AG04449 (cell line): ENCODE measurements around the gene ANTXRL.

Experiments
- CTCF ChIA-PET: fragments of 350-600 bp; formaldehyde crosslinking; extraction: SDS; loops from one replicate; lab custom pipeline; 2021; ENCODE audit warnings: antibody characterized with exemption; lab: Yijun Ruan, JAX
- POLR2A ChIA-PET: fragments of 400-600, 350-600 bp; formaldehyde crosslinking; extraction: SDS; loops from one replicate; lab custom pipeline; 2020; ENCODE audit warnings: antibody characterized with exemption, inconsistent platforms; lab: Yijun Ruan, JAX
- DNase-seq: peaks from one replicate; pipeline ENCODE4 v3.0.0-alpha.2; 2010; ENCODE audit warnings: low read depth, low spot score
- H3K4me3 ChIP-seq: 2 replicates; pipeline ENCODE4 v1.5.1; 2011; ENCODE audit warnings: low read depth, mild to moderate bottlenecking, control low read depth, low read length
- TF ChIP-seq, protein P1 (sequence below): IDR thresholded peaks from one replicate; pipeline ENCODE4 v1.5.1; 2011; ENCODE audit warnings: mild to moderate bottlenecking, moderate library complexity, low read length, control low read depth, inconsistent platforms; ENCODE audit not compliant: insufficient read depth; ENCODE audit errors: missing control alignments

Gene ANTXRL

GRCh38 chr10:46284286-46285229, 2.2 kb upstream of the ANTXRL start:
- ChIA-PET CTCF (interaction anchor here (1.1 kb wide), 1 partner anchor 53 kb away, joined by 3 read pairs; no protein-coding TSS in a partner anchor), POLR2A (no interaction called here)
- TF ChIP-seq, protein P1, sequence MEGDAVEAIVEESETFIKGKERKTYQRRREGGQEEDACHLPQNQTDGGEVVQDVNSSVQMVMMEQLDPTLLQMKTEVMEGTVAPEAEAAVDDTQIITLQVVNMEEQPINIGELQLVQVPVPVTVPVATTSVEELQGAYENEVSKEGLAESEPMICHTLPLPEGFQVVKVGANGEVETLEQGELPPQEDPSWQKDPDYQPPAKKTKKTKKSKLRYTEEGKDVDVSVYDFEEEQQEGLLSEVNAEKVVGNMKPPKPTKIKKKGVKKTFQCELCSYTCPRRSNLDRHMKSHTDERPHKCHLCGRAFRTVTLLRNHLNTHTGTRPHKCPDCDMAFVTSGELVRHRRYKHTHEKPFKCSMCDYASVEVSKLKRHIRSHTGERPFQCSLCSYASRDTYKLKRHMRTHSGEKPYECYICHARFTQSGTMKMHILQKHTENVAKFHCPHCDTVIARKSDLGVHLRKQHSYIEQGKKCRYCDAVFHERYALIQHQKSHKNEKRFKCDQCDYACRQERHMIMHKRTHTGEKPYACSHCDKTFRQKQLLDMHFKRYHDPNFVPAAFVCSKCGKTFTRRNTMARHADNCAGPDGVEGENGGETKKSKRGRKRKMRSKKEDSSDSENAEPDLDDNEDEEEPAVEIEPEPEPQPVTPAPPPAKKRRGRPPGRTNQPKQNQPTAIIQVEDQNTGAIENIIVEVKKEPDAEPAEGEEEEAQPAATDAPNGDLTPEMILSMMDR = no peak
- no peak for DNase-seq
- peak overlapping the region; percentile 63 for H3K4me3 ChIP-seq

- DNase-seq = no peak
- H3K4me3 ChIP-seq = peak overlapping the region; percentile 7
- ChIA-PET CTCF (interaction anchor here (1.1 kb wide), 1 partner anchor 54 kb away, joined by 3 read pairs; no protein-coding TSS in a partner anchor), POLR2A (no interaction called here)
- TF ChIP-seq, protein P1 = no peak
Observed at GRCh38 chr10:46285300-46285699, 1.5 kb upstream of the ANTXRL start.

DNA sequence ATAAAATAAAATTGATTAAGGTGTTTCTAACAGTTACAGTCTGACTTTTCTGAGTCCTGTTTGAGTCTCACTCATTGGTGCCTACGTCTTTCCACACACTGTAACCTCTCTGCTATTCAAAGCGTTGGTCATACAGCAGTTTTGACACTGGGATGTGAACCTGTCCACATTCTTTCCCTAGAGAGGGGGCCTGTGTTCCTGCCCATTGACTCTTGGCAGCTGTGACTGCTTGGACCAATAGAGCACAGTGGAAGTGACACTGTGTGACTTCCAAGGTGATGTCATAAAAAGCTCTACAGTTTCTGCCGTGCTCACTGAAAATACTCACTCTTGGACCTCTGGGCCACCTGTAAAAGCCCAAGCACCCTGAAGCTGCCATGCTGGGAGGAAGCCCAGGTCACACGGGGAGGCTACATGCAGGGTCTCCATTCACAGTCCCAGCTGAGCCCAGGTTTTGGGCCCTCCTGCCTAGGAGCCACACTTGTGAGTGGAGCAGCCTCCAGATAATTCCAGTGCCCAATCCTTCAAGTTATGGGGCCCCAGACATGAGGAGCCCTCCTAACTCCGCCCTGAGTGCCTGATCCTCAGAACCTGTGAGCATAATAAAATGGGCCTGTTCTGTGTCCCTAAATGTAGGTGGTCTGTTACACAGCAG, 704 bp upstream of the ANTXRL start:
- TF ChIP-seq, protein P1 = no peak
- POLR2A ChIA-PET = no interaction called here
- CTCF ChIA-PET = no interaction called here
- no peak for DNase-seq
- H3K4me3 ChIP-seq = no peak overlapping the region

- H3K4me3 ChIP-seq = no peak overlapping the region
- TF ChIP-seq, protein P1 = no peak
- DNase-seq = no peak
- ChIA-PET POLR2A (no interaction called here), CTCF (no interaction called here)
Observed at GRCh38 chr10:46287846-46288477, 1.2 kb downstream of the ANTXRL start.

DNA sequence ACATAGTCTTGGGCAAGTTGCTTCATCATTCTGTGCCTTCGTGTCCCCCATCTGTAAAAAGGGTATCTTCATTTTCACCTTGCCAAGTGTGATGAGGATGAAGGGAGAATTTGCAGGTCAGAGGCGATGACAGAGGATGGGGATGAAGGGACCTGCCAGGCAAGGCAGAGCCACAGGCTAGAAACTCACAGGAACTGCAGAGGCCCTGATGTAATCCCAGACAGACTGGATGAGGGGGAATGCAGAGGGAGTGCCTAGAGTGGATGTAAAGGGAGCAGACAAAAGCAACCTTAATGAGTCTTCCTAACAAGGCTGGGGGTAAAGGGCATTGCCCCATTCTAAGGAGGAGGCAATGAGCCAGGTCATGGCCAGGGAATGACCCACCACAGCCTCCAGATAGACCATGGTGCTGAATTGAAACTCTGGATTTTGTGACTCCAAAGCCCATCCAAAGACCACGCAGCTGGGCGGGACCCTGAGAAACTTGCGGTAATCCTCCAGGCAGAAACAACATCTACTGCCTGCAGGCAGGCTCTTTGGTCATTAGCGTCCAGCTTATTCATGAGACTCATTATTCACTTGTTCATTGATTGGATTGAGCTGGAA, 1.9 kb downstream of the ANTXRL start:
- H3K4me3 ChIP-seq = no peak overlapping the region
- POLR2A ChIA-PET = no interaction called here
- CTCF ChIA-PET = no interaction called here
- DNase-seq = no peak
- TF ChIP-seq, protein P1 = no peak
